Measurements from ENCODE around the gene TRAK1.

TRAK1 gene

GRCh38 chr3:42224178-42224577, 133.0 kb downstream of the TRAK1 start:
- no peaks in the 10 kb centered on the region for H3K27me3 ChIP-seq
- H3K36me3 ChIP-seq, result no peaks in the 10 kb centered on the region
- H3K4me1 ChIP-seq, result no peaks in the 10 kb centered on the region
- TF ChIP-seq CTCF (IDR thresholded peaks at IDR 0.05; ENCODE audit: low read depth, low read length), result no peak
- H3K9me3 ChIP-seq, result no peaks in the 10 kb centered on the region
- H3K4me3 ChIP-seq (ENCODE audit: low read depth, low read length), result no peak overlapping the region
- no peak for DNase-seq

- H3K36me3 ChIP-seq, result no peaks in the 10 kb centered on the region
- H3K9me3 ChIP-seq, result no peaks in the 10 kb centered on the region
- H3K27me3 ChIP-seq, result no peaks in the 10 kb centered on the region
- no peak for TF ChIP-seq CTCF (IDR thresholded peaks at IDR 0.05; ENCODE audit: low read depth, low read length)
- no peak overlapping the region for H3K4me3 ChIP-seq (ENCODE audit: low read depth, low read length)
- no peak for DNase-seq
- no peaks in the 10 kb centered on the region for H3K4me1 ChIP-seq
Measured at GRCh38 chr3:42224658-42225421, 133.7 kb downstream of the TRAK1 start.

- no peak for TF ChIP-seq CTCF (IDR thresholded peaks at IDR 0.05; ENCODE audit: low read depth, low read length)
- Histone ChIP-seq H3K9me3 (no peaks in the 10 kb centered on the region), H3K4me3 (ENCODE audit: low read depth, low read length) (no peak overlapping the region), H3K4me1 (no peaks in the 10 kb centered on the region), H3K27me3 (no peaks in the 10 kb centered on the region), H3K36me3 (no peaks in the 10 kb centered on the region)
- DNase-seq, result no peak
Measured at GRCh38 chr3:42225486-42226363, 134.6 kb downstream of the TRAK1 start.

- DNase-seq, result no peak
- Histone ChIP-seq H3K4me3 (ENCODE audit: low read depth, low read length) (no peak overlapping the region), H3K9me3 (no peaks in the 10 kb centered on the region), H3K4me1 (no peaks in the 10 kb centered on the region), H3K36me3 (no peaks in the 10 kb centered on the region), H3K27me3 (no peaks in the 10 kb centered on the region)
- no peak for TF ChIP-seq CTCF (IDR thresholded peaks at IDR 0.05; ENCODE audit: low read depth, low read length)
Measured at GRCh38 chr3:42226470-42227425, 135.6 kb downstream of the TRAK1 start.

GRCh38 chr3:42228796-42229195, 137.6 kb downstream of the TRAK1 start:
- Histone ChIP-seq H3K4me3 (ENCODE audit: low read depth, low read length) (no peak overlapping the region), H3K27me3 (no peaks in the 10 kb centered on the region), H3K4me1 (no peaks in the 10 kb centered on the region), H3K36me3 (no peaks in the 10 kb centered on the region), H3K9me3 (no peaks in the 10 kb centered on the region)
- no peak for TF ChIP-seq CTCF (IDR thresholded peaks at IDR 0.05; ENCODE audit: low read depth, low read length)
- no peak for DNase-seq
